ENCODE results near the gene CARD10.
"Not testable (repeated sequence)": the region's sequence is repeated elsewhere in the genome, so short reads cannot be mapped to it uniquely, and the experiment has no call there.

Gene CARD10

DNA sequence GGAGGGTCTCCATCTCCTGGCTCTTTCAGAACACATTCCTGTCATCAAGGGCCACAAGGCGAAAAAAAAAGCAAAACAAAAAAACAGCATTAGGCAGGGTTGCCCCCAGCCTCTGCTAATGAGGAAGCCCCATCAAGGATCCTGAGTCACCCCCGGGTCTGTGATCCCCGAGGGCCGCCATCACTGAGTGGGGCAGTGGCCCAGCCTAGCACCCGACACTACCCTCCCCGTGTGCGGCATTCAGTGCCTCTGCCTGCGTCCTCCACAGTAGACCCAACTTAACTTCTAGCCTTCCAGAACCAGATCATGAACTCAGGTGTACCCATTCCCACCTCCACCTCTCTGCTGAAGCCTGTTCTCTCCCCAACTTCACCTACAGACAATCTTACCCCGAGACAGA is 34.5 kb upstream of the CARD10 start:
- no peak for DNase-seq (ENCODE audit: low read depth in 2 of 2)

DNA sequence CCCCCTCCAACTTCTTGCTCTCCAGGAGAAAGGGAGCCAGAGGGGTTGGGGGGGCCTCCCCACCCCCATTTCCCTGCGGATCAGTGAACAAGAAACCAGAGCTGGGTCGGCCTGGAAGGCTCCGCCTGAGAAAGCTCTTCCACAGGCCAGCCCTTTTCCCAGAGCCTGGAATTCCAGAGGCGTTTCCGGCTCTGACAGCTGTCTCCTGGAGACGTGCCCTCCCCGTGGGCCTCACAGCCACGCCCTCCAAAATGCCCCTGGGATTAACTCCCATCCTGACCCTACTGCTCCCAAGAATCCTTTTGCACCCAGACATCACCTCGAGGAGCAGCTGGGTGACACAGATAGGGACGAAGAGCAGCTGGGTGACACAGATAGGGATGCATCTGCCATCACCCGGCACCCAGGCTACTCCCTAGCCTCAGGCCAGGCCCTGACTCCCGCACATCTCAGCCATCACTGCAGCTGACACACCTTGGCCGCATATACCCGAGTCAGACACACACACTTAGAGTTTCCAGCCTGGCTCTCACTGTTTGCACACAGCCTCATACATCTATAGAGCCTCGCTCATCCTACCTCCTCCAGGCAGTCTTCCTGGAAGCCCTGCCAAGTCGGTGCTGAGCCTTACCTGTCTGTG is 33.4 kb upstream of the CARD10 start:
- DNase-seq (ENCODE audit: low read depth in 2 of 2), result no peak

DNA sequence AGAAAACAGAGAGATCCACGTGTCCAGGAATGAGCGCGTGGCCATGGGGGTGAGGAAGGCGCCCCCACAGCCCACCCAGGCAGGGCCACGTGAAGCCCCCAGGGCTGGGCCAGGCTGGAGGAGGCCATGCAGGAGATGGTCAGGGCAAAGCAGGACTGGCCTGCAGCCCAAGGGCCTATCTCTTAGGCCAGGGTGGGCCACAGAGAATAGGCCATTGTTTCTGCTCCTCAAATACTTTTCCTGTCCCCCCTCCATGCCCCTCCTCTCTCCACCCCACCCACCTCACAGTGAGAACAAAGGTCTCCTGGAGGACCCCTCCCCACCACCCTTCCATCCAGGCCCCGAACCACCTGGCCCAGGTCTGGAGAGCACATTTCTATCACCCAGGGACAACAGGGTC is 32.8 kb upstream of the CARD10 start:
- no peak for DNase-seq (ENCODE audit: low read depth in 2 of 2)

DNA sequence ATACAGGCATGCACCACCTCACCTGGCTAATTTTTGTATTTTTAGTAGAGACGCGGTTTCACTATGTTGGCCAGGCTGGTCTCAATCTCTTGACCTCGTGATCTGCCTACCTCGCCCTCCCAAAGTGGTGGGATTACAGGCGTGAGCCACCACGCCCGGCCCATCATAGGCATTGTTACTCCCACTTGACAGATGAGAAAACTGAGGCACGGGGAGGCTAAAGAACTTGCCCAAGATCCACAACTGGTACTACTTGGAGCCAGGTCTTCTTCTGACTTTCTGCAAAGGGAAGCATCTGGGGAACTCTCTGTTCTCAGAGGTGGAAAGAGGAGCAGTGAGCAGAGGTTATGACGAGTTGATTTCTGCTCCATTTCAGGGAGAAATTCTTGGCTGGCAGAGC is 31.7 kb upstream of the CARD10 start:
- not testable (repeated sequence) for DNase-seq (ENCODE audit: low read depth in 2 of 2)

DNA sequence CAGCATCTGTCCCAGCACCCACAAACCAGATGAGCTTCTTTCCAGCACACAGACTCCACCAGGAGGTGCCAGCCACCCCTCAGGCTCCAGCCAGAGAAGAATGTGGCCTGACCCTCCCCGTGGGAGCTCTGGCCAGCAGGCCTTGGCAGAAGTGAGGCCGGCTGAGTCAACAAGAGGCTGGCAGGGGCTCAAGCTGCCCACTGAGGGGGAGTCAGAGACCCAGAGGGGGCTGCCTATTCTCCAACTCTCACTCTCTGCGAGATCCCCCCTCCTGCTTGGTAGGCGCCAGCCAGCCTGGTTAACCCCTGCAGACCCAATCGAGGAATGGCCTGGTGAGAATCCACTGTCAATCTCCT is 30.5 kb upstream of the CARD10 start:
- no peak for DNase-seq (ENCODE audit: low read depth in 2 of 2)

DNA sequence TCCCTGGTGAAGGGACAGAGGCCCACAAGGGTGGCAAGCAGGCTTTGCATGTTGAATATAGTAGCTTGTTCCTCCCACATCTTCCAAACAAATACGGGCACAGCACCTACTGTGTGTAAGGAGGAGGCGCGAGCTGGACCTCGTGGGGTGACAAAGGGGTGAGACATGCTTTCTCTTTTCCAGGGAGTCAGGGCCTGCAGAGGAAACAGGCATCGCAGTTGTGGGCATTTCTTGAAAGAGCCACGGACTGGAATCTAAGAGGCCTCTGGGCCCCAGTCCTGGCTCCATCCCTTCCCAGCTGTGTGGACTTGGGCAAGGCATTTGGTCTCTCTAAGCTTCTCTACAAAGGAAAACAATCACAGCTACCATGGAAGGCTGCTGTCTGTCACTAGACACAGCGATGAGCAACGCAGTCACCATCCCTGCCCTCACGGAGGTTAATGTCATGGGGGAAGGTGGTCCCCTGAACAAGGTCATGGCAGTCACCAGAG is 28.1 kb upstream of the CARD10 start:
- no peak for DNase-seq (ENCODE audit: low read depth in 2 of 2)

DNA sequence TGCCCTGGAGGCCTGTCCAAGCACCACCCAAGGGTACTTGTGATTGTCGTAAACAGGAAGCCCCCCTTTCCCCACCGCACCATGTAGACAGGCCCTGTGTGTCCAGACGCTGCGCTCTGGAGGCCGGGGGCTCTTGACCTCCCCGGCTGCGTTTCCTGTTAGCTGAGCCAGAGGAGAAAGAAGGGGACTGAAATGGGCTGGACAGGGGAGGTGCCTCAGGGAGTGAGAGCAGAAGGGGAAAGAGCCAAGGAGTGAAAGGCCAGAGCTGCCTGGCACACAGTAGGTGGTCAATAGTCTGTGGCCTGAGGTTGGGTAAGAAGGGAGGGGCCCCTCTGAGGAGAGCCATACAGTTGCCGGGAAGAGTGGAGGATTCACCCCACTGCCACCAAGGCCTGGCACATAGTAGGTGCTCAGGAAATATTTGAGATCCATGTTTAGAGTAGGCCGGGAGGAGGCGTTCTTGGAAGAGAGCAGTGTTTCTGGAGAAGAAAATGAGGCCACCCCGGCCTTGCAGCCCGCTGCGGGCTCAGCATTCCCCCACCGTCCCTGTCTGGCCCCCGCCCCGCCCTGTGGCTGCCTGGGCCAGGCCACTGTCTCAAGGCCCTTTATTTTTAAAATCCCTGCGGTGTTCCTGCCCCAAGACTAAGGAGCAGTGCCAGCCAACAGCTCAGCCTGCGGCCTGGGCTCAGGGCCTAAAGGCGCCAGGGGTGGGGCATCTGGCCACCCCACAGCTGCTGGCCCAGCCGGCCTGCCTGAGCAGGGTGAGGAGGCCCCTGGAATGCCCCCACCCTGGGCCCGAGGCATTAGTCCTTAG is 27.4 kb upstream of the CARD10 start:
- DNase-seq (ENCODE audit: low read depth in 2 of 2), result no peak

DNA sequence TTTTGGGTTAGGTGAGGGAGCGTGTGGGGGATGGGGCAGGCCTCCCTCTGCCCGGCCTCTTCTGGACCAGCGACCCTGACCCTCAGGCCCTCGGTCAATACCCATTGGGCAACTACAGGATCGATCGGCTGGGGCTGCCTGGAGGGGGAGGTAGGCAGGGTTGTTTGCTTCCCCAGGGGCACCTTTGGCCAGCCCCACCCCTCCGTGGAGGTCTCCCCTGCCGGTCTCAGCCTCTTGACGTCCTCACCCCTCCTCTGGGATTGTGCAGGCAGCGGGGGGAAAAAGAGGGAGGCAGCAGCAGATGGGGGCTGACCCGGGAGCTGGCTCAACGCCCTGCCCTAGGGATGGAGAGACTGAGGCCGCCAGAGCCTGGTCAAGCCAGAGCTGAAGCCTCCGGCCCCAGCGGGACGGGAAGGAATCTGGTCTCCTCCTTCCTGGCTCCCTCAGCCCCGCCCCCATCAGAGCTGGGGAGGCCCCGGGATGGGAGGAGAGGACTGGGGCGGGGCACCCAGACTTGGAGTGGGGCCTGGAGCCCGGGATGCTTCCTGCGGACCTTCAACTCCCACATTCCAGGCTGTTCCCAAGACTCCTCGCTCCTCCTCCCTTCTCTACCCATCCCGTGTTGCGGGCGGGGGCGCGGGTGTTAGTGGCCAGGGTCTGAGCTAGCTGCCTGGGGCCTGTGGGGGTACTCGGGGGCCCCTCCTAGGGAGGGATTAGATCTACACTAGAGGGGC is 26.7 kb upstream of the CARD10 start:
- no peak for DNase-seq (ENCODE audit: low read depth in 2 of 2)

DNA sequence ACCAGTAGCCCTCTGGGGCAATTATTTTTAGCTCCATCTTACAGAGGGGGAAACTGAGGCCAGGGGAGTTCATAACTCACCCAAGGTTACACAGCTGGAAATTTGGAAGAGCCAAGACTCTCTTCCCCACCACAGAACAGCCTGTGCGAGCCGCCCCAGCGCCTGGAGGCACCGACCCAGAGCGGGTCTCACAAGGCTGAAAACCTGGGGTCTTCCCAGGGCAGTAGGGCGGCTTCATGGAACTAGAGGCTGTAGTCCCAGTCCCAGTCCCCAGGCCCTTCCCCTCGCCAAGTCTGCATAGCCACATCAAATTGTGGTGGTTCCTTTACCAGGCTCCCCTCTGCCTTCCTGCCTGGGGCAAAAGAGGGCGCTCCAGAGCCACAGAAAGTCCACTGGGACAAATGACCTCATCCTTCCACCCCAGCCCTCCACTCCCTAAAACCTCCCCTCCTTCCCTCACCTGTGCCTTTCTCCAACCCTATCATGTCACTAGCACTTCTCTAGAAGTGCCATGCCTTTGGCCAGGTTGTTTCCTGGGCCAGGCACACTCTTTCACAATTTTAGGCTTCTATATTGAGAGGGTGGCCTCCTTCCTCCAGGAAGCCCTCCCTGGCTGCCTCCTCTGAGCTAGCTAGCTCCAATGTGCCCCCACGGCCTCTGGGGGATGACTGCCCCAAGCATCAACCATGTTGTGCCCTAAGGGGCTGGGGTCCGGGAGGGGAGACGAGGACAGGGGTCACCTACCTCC is 25.9 kb upstream of the CARD10 start:
- peak; percentile 45 to 49 for DNase-seq (ENCODE audit: low read depth in 2 of 2)

DNA sequence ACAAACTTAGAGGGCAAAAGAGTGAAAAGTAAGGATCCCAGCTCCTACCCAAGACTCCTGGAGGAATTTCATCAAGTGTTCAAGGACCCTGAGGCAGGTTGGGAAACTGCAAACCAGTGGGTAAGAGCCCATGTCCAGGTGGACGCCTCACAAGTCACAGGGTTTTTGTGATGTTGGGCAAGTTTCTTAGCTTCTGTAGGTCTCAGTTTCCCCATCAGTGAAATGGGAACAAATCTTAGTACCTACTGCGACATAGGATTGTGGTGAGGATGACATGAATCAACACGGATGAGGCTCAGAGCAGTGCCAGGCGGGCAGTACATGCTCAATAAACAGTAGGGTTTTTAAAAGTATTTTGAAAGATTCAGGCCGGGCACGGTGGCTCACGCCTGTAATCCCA is 23.7 kb upstream of the CARD10 start:
- DNase-seq (ENCODE audit: low read depth in 2 of 2), result no peak

DNA sequence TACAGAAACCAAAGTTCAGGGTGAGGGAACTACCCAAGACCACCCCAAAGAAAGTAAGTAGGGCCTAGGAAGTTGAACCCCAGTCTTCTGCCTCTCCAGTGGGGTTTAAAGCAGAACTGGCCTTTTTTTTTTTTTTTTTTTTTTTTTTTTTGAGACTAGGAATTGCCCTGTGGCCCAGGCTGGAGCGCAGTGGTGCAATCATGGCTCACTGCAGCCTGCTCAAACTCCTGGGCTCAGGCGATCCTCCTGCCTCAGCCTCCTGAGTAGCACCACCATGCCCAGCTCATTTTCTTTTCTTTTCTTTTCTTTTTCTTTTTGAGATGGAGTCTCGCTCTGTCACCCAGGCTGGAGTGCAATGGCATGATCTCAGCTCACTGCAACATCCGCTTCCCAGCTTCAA is 23.2 kb upstream of the CARD10 start:
- DNase-seq (ENCODE audit: low read depth in 2 of 2), result not testable (repeated sequence)

DNA sequence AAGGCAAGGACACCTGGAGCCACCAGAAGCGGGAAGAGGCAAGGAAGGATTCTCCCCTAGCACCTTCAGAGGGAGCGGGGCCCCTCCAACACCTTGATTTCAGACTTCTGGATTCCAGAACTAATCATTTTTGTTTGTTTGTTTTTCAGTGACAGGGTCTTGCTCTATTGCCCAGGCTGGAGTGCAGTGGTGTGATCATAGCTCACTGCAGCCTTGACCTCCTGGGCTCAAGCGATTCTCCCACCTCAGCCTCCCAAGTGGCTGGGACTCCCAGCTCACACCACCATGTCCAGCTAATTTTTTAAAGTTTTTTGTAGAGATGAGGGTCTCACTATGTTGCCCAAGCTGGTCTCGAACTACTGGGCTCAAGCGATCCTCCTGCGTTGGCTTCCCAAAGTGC is 20.6 kb upstream of the CARD10 start:
- DNase-seq (ENCODE audit: low read depth in 2 of 2), result not testable (repeated sequence)

DNA sequence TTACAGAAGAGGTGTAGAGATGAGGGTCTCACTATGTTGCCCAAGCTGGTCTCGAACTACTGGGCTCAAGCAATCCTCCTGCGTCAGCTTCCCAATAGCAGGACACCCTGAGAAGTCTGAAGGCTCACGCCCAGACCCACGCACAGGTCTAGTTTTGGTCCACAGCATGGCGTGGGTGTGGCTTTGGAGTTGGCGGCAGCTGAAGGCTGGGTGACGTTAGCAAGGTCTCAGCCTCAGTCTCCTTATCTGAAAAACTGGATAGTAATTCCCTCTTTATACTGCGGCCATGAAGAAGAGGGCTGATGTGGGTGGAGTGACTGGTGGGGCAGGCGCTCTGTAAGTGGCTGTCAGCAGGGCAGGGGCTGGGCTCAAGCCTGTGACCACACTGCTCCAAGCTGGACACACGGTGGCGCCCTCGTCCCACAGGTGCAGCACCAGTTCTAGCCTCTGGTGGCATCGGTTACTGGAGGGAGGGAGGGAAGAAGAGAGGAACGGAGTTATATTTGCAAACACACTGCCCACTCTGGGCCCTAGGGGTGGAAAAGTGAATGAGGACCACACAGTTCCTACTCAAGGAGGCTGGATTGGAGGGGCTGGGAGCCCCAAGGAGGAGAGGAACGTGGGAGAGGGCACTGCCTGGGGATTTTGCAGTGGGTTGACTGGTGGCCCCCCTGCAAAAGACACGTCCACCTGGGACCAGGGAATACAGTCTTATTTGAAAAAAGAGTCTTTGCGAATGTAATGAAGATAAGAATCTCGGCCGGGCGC is 19.6 kb upstream of the CARD10 start:
- DNase-seq (ENCODE audit: low read depth in 2 of 2), result peak; percentile 85

DNA sequence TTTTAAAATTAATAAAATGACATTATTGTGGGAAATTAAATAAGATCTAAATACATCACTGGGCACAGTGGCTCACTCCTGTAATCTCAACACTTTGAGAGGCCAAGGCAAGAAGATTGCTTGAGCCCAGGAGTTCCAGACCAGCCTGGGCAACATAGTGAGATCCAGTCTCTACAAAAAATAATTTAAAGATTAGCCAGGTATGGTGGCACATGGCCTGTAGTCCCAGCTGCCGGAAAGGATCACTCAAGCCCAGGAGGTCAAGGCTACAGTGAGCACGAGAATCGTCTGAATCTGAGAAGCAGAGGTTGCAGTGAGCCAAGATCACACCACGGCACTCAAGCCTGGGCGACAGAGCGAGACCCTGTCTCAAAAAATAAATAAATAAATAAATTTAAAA is 15.9 kb upstream of the CARD10 start:
- no peak for DNase-seq (ENCODE audit: low read depth in 2 of 2)

DNA sequence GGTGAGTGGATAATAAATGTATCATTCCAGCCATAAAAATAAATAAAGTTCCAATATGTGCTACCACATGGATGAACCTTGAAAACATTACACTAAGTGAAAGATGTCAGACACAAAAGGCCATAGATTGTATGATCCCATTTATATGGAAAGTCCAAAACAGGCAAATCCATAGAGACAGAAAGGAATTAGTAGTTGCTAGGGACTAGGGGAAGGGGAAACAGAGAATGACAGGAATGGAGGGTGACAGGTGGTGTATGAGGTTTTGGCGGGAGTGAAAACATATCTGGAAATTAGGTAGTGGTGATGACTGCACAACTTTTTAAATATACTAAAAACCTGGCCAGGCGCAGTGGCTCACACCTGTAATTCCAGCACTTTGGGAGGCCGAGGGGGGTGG is 15.2 kb upstream of the CARD10 start:
- no peak for DNase-seq (ENCODE audit: low read depth in 2 of 2)

DNA sequence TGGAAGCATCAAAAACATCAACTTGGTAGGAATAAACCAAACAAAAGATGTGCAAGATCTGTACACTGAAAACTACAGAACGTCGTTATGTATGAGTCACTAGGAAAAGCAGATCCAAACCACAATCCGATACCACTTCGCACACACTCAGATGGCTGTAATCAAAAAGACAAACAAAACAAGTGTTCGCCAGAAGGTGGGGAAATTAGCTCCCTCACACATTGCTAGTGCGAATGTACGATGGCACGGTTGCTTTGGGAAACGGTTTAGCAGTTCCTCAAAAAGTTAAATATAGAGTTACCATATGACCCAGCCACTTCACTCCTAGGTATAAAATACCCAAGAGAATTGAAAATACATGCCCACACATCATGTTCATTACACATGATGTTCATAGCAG is 14.8 kb upstream of the CARD10 start:
- no peak for DNase-seq (ENCODE audit: low read depth in 2 of 2)

DNA sequence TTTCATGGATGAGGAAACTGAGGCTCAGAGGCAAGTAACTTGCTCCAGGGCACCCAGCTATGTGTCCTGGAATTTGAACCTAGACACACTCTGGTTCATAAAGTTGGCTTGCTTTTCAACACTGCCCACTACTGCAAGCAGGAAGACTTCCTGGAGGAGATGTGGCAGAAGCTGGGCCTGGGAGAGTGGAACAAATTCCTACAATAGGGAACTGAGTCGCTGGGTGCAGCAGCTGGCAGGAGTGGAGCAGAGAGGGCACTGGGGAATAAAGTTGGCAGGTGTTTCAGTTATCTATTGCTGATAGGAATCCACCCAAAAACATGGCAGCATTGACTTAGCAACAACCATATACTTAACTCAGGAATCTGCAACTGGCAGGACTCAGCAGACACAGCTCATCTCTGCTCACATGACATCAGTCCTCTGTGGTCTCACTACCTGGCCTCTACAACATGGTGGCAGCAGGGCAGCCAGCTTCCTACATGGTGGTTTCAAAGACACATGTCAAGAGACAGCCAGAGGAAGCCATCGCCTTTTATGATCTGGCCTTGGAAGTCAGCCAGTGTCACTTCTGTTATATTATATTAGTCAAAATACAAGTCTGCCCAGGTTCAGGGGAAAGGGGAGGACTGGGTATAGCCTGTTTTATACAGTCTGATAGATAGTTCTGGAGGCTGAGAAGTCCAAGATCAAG is 10.6 kb upstream of the CARD10 start:
- DNase-seq (ENCODE audit: low read depth in 2 of 2), result no peak

DNA sequence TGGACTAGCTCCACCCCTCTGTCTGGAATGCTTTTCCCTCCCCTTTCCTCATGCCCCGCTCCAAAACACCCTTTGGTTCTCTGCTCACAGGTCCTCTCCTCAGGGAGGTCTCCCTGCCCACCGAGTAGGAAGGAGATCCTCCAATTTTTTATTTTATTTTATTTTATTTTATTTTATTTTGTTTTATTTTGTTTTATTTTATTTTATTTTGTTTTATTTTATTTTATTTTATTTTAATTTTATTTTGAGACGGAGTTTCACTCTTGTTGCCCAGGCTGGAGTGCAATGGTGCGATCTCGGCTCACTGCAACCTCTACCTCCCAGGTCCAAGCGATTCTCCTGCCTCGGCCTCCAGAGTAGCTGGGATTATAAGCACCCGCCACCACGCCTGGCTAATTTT is 8.7 kb upstream of the CARD10 start:
- DNase-seq (ENCODE audit: low read depth in 2 of 2), result not testable (repeated sequence)

DNA sequence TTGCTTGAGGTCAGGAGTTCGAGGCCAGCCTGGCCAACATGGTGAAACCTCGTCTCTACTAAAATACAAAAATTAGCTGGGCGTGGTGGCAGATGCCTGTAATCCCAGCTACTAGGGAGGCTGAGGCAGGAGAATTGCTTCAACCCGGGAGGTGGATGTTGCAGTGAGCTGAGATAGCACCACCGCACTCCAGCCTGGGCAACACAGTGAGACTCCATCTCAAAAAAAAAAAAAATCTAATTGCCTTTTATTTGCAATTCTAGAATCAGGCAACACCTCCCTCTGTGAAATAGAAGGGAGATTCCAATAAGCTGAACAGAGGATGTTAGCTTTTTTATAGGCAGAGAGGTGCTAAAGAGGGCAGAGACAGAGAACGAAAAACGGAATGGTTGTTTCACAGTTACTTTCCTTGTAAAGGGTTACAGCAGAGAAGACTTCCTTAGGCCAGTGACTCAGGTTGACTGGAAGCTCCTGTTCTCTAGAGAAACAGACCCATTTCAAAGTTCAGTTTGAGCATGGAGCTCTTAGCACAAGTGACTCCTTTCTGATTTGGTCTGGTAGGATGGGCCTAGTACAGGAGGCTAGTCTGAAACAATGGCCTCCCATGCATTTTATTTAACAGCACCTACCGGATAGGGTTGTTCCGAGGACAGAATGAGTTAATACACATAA is 8.0 kb upstream of the CARD10 start:
- not testable (repeated sequence) for DNase-seq (ENCODE audit: low read depth in 2 of 2)

DNA sequence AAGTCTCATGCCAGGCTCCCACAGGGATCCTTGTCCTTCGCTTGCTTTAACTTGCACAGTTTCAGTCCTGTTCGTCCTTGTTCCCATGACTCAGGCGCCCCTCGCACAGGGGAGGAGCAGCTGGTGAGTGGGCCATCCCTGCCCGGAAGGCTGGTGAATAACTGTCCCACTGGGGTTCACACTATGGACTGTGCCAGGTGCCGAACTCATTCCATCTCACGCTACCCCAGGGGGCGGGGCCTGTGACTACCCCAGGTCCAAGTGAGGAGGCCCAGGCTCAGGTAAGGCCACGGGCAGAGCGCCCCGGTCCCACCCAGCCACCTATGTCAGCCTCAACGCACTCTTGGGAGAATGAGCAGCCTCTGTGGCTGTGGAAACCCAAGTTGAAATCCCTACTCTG is 7.2 kb upstream of the CARD10 start:
- no peak for DNase-seq (ENCODE audit: low read depth in 2 of 2)
